GM19438 (cell line): ENCODE data around the gene PLCG2.
"Not testable (repeated sequence)": the region's sequence is repeated elsewhere in the genome, so short reads cannot be mapped to it uniquely, and the experiment has no call there.

Experiments
- ATAC-seq: cut with Tn5 transposase; IDR thresholded peaks from one replicate; pipeline ENCODE4 v1.9.1; 2021; ENCODE audit warnings: low read depth; ENCODE audit not compliant: unreplicated experiment

PLCG2 gene

GRCh38 chr16:81975637-81976036 is 196.5 kb downstream of the PLCG2 start:
- no peak for ATAC-seq

DNA sequence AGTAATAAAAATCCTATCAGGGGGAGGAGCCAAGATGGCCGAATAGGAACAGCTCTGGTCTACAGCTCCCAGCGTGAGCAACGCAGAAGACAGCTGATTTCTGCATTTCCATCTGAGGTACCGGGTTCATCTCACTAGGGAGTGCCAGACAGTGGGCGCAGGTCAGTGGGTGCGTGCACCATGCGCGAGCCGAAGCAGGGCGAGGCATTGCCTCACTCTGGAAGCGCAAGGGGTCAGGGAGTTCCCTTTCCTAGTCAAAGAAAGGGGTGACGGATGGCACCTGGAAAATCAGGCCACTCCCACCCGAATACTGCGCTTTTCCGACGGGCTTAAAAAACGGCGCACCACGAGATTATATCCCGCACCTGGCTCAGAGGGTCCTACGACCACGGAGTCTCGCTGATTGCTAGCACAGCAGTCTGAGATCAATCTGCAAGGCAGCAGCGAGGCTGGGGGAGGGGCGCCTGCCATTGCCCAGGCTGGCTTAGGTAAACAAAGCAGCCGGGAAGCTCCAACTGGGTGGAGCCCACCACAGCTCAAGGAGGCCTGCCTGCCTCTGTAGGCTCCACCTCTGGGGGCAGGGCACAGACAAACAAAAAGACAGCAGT is 198.3 kb downstream of the PLCG2 start:
- not testable (repeated sequence) for ATAC-seq

- no peak for ATAC-seq
Measured at GRCh38 chr16:81987121-81987520, 208.0 kb downstream of the PLCG2 start.

DNA sequence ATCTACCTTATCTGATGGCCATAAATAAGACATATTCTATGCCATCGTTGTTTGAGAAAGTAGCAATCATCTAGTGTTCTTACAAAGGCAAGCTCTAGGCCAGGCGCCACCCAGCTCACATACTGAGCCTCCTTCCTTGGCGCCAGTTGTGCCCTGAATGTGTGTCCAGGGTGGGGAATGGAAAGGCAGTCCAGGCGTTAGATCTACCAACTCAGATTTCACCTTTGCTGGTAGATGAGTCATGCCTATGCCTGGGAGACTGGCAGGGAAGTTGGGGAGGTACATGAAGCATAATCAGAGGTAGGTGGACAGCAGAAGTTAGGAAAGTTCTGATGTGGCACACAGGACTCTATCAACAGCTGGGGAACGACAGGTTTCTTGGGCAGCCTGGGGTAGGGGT is 208.6 kb downstream of the PLCG2 start:
- ATAC-seq: no peak

GRCh38 chr16:81992859-81993258 is 213.8 kb downstream of the PLCG2 start:
- ATAC-seq: no peak

GRCh38 chr16:81994485-81994884 is 215.4 kb downstream of the PLCG2 start:
- ATAC-seq: no peak

GRCh38 chr16:81995651-81996050 is 216.6 kb downstream of the PLCG2 start:
- no peak for ATAC-seq

- no peak for ATAC-seq
Measured at GRCh38 chr16:81996664-81997509, 217.8 kb downstream of the PLCG2 start.

- ATAC-seq: no peak
Measured at GRCh38 chr16:81997738-81998137, 218.6 kb downstream of the PLCG2 start.

GRCh38 chr16:82002831-82003230 is 223.7 kb downstream of the PLCG2 start:
- no peak for ATAC-seq

- ATAC-seq: no peak
Measured at GRCh38 chr16:82004601-82005000, 225.5 kb downstream of the PLCG2 start.

DNA sequence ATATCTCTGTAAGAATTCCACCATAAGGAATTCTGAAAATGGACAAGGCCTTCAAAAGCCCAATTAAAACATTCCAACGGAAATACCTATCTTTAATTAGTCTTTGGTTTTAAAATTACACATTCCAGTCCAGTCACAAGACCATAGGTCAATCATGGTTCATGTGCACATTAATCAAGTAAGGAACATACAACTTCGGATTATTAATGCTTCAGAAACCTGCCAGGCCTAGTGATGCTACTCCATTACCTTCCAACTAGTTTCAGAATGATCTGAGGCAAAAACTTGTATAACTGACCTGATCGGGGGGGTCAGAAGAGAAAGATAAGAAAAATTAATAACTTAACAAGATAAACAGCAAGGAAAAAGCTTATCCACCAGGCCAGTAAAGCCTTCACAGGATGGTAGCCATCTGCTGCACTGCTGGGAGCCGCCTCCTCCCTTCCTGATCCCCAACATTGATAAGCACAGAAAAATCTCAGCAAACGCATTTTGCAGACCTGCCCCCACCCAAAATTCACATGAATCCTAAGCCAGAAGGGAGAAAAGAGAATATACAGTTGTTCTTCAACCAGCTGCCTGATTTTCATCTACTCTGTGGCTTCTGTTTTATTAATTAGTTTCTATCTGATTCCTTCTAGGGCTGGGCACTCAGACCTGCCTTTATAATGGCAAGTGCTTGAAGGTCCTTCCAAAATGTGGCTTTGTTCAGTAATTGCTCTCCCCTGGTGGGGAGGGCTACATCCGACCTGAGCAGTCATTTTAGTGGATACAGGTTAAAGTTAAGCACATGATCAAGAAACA is 226.1 kb downstream of the PLCG2 start:
- no peak for ATAC-seq

- no peak for ATAC-seq
Measured at GRCh38 chr16:82006036-82006435, 226.9 kb downstream of the PLCG2 start.

GRCh38 chr16:82007189-82007588 is 228.1 kb downstream of the PLCG2 start:
- ATAC-seq: no peak

- ATAC-seq: no peak
Measured at GRCh38 chr16:82008957-82009592, 230.0 kb downstream of the PLCG2 start.

DNA sequence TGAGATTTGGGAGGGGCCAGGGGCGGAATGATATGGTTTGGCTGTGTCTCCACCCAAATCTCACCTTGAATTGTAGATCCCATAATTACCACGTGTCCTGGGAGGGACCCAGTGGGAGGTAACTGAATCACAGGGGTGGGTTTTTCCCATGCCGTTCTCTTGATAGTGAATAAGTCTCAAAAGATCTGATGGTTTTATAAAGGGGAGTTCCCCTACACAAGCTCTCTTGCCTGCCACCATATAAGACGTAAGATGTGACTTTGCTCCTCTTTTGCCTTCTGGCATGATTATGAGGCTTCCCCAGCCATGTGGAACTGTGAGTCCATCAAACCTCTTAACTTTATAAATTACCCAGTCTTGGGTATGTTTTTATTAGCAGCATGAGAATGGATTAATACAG is 230.7 kb downstream of the PLCG2 start:
- ATAC-seq: not testable (repeated sequence)

- no peak for ATAC-seq
Measured at GRCh38 chr16:82010649-82011048, 231.6 kb downstream of the PLCG2 start.

DNA sequence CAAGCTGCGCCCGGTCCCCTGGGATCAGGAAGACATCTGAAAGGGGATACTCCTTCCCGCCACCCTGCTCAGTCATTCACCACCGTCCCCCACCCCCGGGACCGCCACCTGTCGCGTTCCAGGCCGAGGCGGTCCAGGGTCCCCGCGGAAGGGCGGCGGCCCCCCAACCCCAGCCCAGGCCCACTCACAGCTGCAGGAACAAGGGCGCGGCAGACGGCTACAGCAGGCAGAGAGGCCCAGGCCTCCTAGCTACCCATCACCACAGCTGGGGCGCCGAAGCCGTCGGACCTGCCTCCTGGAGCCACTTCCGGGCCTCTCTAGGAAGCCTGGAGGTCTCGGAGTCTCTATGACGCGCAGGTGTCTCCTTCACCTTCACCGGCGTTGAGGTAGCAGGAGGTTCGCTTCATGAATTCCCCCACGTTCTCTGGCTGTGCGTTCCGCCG is 232.1 kb downstream of the PLCG2 start, which contains the start of gene SDR42E1:
Gene SDR42E1, minus strand, starts transcription at position 272 of the 443 bp plus-strand sequence. CDS start 10,612 bp downstream, outside the sequence.
- peak; percentile 97 for ATAC-seq
